ENCODE measurements around the gene MAFB.

The MAFB gene

GRCh38 chr20:40659567-40659966, 29.5 kb downstream of the MAFB start:
- no peak for DNase-seq (ENCODE audit: low read depth in 2 of 2)

DNA sequence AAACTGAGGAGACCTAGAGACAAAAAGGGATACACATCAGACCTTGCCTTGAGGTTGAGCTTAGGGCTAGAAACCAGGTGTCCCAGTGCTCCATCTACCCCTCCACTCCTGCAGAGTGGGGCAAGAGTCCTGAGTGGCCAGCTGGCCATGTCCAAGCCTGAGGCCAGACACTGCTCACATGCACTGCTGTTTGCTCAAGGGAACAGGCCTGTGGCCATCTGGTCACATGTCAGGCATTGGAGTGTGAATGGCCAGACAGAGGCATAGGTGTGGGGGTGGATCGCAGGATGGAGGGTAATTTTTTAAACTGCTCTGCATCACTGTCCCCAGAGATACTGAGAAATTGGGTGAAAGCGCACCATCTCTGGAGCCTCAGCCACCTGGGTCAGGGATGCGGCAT, 30.5 kb downstream of the MAFB start:
- no peak for DNase-seq (ENCODE audit: low read depth in 2 of 2)

DNA sequence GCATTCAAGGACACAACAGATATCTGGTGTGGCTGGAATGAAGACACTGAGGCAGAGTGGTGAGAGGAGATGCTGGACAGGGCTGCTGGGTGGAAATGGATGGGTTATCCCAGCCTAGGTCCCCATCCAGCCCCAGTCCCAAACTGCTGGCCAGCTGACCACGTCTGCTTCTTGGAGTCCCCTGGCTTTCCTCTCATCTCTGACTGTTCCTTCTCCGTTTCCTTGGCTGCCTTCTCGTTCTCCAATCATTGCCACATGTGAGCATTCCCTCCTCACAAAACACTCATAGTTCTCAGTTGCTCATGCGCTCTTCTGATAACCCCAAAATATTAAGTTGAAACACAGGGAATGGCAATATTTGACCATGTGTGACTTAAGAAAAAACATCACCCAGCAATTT, 31.5 kb downstream of the MAFB start:
- no peak for DNase-seq (ENCODE audit: low read depth in 2 of 2)

DNA sequence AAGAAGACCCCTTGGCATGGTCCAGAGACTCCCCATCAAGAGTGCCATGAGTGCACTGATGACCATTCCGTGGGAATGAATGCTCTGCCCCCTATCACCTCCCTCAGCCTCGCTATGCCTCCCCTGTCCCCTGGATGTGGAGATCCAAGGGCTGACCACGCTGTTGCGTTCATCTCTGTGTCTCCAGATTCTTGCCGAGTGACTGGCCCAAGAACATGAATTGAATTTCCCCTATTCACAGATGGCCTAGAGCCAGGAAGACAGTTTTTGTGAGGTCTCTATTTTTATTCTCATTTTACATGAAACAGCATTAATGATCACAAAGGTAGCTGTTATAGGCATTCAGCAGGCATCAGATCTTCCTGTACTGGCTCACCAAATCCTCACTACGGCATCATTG, 33.6 kb downstream of the MAFB start:
- no peak for DNase-seq (ENCODE audit: low read depth in 2 of 2)

- DNase-seq (ENCODE audit: low read depth in 2 of 2), result no peak
Measured at GRCh38 chr20:40654876-40655275, 34.2 kb downstream of the MAFB start.

- no peak for DNase-seq (ENCODE audit: low read depth in 2 of 2)
Measured at GRCh38 chr20:40652441-40652987, 36.5 kb downstream of the MAFB start.

DNA sequence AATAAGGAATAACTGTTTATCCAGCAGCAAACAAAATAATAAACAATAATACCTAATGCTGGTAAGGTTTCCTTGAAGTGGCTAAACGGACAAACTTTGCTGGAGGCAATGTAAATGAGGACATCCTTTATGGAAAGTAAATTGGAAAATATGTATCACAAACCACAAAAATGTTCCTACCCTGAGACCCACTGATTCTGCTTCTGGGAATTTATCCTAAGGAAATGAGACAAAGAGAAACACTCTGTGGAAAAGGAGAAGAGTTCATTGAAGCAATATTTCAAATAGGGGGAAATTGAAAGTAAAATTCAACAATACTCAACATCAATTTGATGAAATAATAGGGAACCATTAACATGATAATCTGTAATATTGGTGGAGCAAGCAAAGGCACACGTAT, 37.9 kb downstream of the MAFB start:
- no peak for DNase-seq (ENCODE audit: low read depth in 2 of 2)

- DNase-seq (ENCODE audit: low read depth in 2 of 2), result no peak
Measured at GRCh38 chr20:40650707-40651106, 38.3 kb downstream of the MAFB start.

DNA sequence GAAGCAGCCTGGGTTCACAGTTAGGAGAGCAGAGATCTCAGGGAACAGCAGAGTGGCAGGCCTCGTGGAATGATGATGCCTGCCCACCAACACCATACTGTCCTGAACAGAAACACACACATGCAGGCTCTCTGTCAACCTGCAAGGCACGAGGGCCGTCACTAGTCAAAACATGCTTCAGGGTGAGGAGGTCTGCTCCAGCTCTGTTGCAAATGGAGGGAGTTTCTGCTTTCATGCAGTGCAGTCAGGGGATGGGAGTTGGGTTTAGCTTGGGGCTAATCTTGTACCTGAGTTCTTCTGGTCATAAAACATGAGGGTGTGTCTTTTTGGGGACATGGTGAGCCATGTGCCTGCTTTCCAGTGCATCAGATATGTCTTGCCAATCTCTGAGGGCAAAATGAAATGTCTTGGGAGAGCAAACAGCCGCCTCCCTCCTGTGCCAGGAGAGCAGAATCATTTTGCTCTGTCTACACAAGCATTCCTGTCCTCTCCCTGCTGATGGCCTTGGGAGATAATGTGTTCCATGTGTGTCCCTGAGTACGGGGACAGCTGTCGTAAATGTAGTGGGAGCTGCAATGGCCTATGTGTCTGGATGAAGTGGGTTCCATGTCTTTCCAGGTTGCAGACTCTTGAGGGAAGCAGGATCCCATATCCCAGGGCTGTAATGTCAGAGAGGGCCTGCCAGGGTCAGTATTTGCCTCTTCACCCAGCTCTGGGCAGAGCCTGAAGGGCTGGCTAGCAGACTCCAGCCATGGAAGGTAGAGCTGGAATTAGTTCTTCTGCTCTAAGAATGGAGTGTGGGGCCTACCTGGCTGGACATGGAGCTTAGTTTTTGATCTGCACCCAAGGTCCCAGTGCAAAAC, 40.6 kb downstream of the MAFB start:
- DNase-seq (ENCODE audit: low read depth in 2 of 2), result no peak

- DNase-seq (ENCODE audit: low read depth in 2 of 2), result no peak
Measured at GRCh38 chr20:40646813-40647212, 42.2 kb downstream of the MAFB start.

GRCh38 chr20:40646361-40646760, 42.7 kb downstream of the MAFB start:
- DNase-seq (ENCODE audit: low read depth in 2 of 2), result no peak

DNA sequence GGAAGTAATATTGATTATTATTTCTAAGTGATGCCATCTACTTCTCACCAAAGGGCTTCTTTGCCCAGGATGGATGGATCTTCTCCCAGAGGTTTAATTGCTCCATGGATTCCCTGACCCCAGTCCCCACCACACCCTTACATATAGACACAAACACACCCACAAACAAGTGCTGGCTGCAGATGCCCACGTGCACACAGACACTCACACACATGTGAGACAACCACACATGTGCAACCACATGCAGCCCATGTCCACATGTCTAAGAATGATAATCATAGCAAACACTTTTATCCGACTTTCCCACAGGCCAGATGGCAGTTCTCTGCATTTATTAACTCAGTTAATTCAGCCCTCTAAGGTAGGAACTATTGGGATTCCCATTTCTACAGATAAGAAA, 44.2 kb downstream of the MAFB start:
- DNase-seq (ENCODE audit: low read depth in 2 of 2), result no peak

DNA sequence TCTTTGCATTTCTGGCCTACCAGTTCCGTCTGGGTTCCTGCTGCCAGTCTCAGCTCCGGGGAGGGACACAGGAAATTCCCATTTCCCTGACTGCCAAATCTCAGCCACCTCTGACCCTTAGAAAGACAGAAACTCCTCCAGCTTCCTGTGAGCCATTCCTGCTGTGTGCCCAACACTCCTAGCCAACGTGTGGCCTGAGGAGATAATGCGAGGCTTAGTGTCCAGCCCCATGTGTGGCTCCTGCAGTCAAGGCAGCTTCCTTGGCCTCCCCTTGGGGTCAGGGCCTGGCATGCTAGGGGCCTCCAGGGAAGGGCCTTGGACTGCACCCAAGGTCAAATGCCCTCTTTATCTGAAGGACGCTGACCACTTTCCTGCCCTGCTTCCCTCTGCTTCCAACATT, 45.1 kb downstream of the MAFB start:
- DNase-seq (ENCODE audit: low read depth in 2 of 2), result no peak

DNA sequence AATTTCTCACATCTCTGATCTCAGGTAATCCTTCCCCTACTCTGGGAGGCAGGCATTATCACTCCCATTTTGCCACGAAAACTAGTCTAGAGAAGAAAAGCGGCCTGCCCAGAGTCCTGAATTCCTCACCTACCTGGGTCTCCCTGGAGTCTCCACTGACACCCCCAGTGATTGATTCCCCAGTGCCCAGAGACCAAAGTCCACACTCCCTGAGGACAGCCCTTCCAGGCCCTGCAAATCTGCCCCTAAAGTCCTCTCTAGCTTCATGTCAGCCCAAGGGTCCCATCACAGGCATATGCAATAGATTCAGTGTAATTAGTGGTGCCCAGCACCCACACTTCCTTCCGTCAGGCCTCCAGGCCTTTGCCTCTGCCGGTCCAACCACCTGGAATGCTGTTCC, 47.2 kb downstream of the MAFB start:
- DNase-seq (ENCODE audit: low read depth in 2 of 2), result no peak

DNA sequence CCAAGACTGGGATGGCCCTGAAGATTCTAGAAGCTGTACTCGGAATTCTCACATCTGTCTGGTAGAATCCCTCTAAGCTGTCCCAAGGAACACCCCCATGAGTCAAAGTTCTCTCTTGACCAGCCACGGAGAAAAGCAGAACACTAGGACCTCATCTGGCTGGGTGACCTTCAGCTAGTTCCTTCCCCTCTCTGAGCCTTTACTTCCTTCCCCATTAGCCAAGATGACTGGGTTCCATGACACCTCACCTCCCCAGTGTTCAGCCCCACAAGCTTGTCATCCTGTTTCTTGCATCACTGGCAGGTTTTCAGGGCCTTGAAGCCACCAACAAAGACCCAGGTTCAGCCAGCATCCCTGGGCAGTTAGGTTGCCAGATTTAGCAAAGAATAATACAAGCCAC, 47.8 kb downstream of the MAFB start:
- no peak for DNase-seq (ENCODE audit: low read depth in 2 of 2)

DNA sequence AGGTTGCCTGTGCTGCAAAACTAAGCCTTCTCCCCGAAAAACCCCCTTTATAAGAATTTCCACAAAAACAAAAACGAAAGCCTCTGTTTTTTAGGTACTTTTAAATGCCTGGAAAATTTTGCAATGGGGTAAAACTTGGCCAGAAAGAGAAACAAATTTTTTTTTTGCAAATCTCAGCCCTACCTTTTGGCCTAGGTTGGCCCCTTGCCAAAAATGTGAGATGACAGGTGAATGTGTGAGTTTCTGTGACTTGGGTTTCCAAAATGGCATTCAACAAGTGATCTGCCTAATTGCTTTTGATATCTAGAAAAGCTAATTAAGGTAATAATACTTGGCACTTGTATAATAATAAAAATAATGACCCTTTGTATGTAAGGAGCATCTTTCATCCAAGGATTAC, 48.4 kb downstream of the MAFB start:
- no peak for DNase-seq (ENCODE audit: low read depth in 2 of 2)

- no peak for DNase-seq (ENCODE audit: low read depth in 2 of 2)
Measured at GRCh38 chr20:40639676-40640355, 49.2 kb downstream of the MAFB start.

GRCh38 chr20:40639132-40639531, 49.9 kb downstream of the MAFB start:
- DNase-seq (ENCODE audit: low read depth in 2 of 2), result no peak

DNA sequence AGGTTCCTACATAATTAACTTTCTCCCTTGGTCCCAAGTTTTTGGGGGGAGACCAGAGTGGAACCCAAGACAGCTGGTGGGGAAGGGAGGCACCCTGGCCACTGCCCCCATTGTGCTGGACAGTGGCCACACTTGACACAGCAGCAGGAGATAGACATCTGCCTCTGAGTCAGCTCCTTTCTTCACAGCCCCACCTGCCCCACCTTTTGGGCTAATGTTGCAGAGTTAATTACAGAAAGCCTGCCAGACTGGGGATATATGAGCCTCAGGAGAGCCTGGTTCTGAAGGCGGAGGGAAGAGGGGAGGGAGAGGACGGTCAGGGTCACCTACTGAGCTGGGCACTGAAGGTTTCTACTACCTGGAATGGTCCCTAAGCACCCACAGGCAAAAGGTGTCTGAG, 50.6 kb downstream of the MAFB start:
- DNase-seq (ENCODE audit: low read depth in 2 of 2), result no peak

DNA sequence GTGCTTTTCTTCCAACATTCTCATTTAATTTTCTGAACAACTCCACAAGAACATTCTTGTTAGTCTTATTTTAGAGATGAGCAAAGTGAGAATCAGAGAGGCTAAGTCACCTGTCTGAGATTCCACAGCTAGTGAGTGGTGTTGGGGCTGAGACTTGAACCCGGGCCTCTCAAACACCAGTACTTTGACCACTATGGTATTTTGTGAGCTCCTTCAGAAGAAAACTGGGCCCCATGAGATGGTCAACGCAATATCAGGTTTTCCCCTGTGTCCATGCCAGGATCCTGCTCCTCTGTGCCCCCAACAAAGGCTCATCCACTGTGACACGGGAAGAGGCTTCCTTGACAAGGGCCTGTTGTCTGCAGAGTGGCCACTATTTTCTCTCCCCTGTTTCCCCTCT, 51.9 kb downstream of the MAFB start:
- DNase-seq (ENCODE audit: low read depth in 2 of 2), result no peak

DNA sequence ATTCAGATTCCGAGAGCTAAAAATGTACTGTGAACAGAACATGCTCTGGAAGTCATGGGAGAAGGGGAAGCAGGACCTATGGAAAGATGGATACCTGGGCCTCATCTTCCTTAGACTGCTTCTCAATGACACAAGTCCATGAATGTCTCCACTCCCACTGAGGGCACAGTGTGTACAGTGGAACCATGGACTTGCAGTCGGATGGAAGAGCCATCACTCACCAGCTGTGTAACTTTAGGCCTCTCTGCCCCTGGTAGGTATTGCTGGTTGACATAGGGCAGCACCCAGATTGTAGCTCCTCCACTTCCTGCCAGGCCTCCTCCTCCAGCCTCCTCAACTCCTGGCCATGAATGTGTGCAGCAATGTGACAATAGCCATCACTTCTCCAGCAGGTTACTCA, 52.5 kb downstream of the MAFB start:
- DNase-seq (ENCODE audit: low read depth in 2 of 2), result no peak

DNA sequence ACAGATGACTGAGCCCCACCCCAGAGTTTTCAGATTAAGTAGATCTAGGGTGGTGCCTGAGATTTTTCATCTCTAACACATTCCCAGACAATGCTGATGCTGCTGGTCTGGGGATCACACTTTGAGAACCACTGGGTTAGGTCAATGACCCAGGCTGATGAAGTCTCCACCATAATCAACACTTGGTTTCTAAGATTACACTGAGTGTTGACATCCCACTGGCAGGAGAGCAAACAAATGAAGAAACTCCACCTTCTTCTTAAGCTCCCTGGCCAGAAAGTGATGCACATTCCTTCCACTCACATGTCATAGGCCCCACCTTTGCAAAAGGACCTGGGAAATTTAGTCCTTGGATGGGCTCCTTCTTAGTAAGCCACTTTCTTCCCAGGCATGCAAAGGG, 53.1 kb downstream of the MAFB start:
- no peak for DNase-seq (ENCODE audit: low read depth in 2 of 2)

Data from stimulated activated CD4-positive, alpha-beta T cell treated with anti-CD3 and anti-CD28 coated beads, Interleukin-4, amount 100 ng/mL, for 48 hours (primary cell).